Astrocyte of the hippocampus (primary cell): ENCODE measurements around the gene MYH9.

Experiments
- DNase-seq: peaks from one replicate; pipeline ENCODE4 v3.0.0; 2011; ENCODE audit warnings: low read depth, low spot score

The MYH9 gene

GRCh38 chr22:36232715-36233401 is 154.9 kb downstream of the MYH9 start:
- DNase-seq: no peak
